Gastrocnemius medialis (tissue), 4 donors: ENCODE data around the gene ISOC1.

Source experiments
- CTCF ChIP-seq, 5 experiments: fragments of 450-650 bp in 3 of 5; fragments of 200-600 bp in 2 of 5; sonication (generic) in 2 of 5; IDR thresholded peaks in 4 of 5; conservative IDR thresholded peaks in 1 of 5; 1 replicate in 4 of 5; 2 replicates in 1 of 5; pipeline ENCODE4 v1.5.1; 2016 to 2019; ENCODE audit warnings: antibody characterized with exemption in 5 of 5, mild to moderate bottlenecking in 3 of 5, moderate library complexity in 3 of 5
- POLR2A ChIP-seq, 2 donors: fragments of 450-650 bp; IDR thresholded peaks; one replicate each; pipeline ENCODE4 v1.6.1; 2017; ENCODE audit warnings: antibody characterized with exemption in 2 of 2, mild to moderate bottlenecking in 2 of 2, moderate library complexity in 2 of 2

DNA sequence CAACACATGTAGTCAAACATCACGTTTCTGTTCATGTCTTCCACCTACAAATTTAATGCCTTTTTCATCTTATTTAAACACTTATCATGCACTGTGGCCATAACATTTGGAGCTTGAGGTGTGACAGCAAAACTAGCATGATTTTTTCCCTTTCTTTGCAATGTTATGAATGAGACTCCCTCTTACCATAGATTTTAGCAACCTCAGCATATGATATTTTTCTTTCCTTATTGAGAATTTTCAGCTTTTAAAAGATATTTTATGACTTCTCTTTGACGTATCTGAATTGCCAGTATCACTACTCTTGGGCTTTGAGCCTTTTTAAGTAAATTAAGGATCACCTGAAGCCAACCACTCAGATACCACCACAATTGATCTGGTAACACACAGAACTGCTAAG is 32.7 kb upstream of the ISOC1 start:
- TF ChIP-seq CTCF (IDR thresholded peaks at IDR 0.05 in 4 of 5, conservative IDR thresholded peaks at IDR 0.05 in 1 of 5) (no peak), POLR2A (IDR thresholded peaks at IDR 0.05) (no peak)
